PC-3 (cell line): Measurements from ENCODE around the gene POM121.
"Not testable (repeated sequence)": the region's sequence is repeated elsewhere in the genome, so short reads cannot be mapped to it uniquely, and the experiment has no call there.

Experiments
- CTCF ChIP-seq: fragments of 300-600 bp; sonication (generic); conservative IDR thresholded peaks from 2 replicates; pipeline ENCODE4 v1.5.1; 2017; ENCODE audit warnings: antibody characterized with exemption, low read depth, mild to moderate bottlenecking, low read length
- EZH2 ChIP-seq: fragments of 300-600 bp; sonication (generic); IDR thresholded peaks from one replicate; pipeline ENCODE4 v1.6.1; 2017; ENCODE audit warnings: antibody characterized with exemption, mild to moderate bottlenecking, low read length; ENCODE audit not compliant: unreplicated experiment

GRCh38 chr7:72950432-72950831 is 25.5 kb downstream of the POM121 start:
- TF ChIP-seq CTCF, EZH2: not testable (repeated sequence)
